ENCODE results near the gene PLCE1.

DNA sequence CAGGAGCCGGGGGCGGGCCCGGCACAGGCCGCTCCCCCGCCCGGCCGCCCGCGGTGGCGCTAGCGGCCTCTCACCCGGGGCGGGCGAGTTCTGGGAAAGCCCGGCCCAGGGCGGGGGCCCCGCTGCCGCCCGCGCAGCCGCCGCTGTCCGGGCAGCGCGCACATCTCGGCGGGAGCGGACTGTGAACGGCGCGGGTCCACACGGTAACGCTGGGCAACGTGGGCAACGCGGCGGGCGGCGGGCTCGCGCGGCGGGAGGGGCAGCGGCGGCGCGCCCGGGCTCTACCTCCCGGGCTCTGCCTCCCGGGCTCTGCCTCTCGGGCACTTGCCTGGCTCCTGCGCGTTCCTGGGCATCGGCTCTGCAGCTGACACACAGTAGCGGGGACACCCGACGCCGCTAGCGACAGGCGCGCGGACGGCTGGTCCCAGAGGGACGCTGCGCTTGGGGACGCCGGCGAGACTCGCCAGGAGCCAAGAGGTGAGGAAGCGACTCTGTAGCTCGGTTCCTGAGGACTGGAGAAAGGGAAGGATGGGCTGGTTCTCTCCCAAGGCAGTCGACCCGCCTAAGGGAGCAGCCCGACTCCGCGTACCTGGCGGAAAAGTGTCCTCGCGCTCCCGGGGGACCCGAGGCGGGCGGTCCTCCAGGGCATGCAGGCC, at the start of gene PLCE1:
- no peak for TF ChIP-seq CTCF (IDR thresholded peaks at IDR 0.05; ENCODE audit: poor library complexity)
- TF ChIP-seq EZH2phosphoT487 (IDR thresholded peaks at IDR 0.05; ENCODE audit: low read depth, severe bottlenecking, unreplicated experiment) = no peak
- no peak for TF ChIP-seq EZH2 (IDR thresholded peaks at IDR 0.05; ENCODE audit: borderline replicate concordance)

All from hepatocyte (in vitro differentiated cells).